B cell (primary cell): Measurements from ENCODE around the gene GPR75. TPM values are rescaled to one million over a fixed set of nuclear protein-coding genes. Genes with fewer than 3 reads are reported as not detected.
"Not testable (repeated sequence)": the region's sequence is repeated elsewhere in the genome, so short reads cannot be mapped to it uniquely, and the experiment has no call there.

ENCODE experiments used
- ATAC-seq: fragments of 200-7000 bp; cut with Tn5 transposase; one replicate; pipeline ENCODE4 v1.10.0; 2021; ENCODE audit warnings: low read depth, mild to moderate bottlenecking, moderate number of reproducible peaks, moderate library complexity
- CTCF ChIA-PET: fragments of 350-600 bp; sonication (Branson Sonifier 250); formaldehyde crosslinking; loops from one replicate; lab custom pipeline; 2021; ENCODE audit warnings: antibody characterized with exemption, inconsistent platforms; lab: Charles Lee
- POLR2A ChIA-PET: fragments of 350-600 bp; sonication (Branson Sonifier 250); formaldehyde crosslinking; loops from one replicate; lab custom pipeline; 2021; ENCODE audit warnings: antibody characterized with exemption; lab: Charles Lee
- DNase-seq: peaks from one replicate; pipeline ENCODE4 v3.0.0; 2013
- H2AFZ ChIP-seq: 2 replicates; pipeline ENCODE4 v1.6.1; 2012; ENCODE audit warnings: mild to moderate bottlenecking, low read depth, low read length; ENCODE audit not compliant: insufficient read depth, poor library complexity, severe bottlenecking
- H3K27ac ChIP-seq, 2 donors: 1 replicate in 1 of 2; 2 replicates in 1 of 2; pipeline ENCODE4 v1.5.1; 2012 to 2013; ENCODE audit warnings: low read length in 2 of 2, mild to moderate bottlenecking in 2 of 2, moderate library complexity in 1 of 2
- H3K27me3 ChIP-seq, 4 experiments: fragments of 200-600 bp in 1 of 4; sonication (generic) in 1 of 4; replicated peaks in 1 of 4; 1 replicate in 2 of 4; 2 replicates in 2 of 4; pipeline versions ENCODE4 v1.6.1 to v1.7.0; 2013 to 2016; ENCODE audit warnings: low read length in 3 of 4, mild to moderate bottlenecking in 2 of 4, mixed read lengths in 1 of 4, moderate library complexity in 1 of 4; ENCODE audit not compliant: insufficient read depth in 4 of 4, control insufficient read depth in 3 of 4; ENCODE audit errors: control extremely low read depth in 1 of 4
- H3K36me3 ChIP-seq, 2 experiments: replicated peaks in 1 of 2; 1 replicate in 1 of 2; 2 replicates in 1 of 2; pipeline versions ENCODE4 v1.6.1 to v1.7.1; 2013; ENCODE audit warnings: low read length in 1 of 2; ENCODE audit not compliant: insufficient read depth in 2 of 2, control insufficient read depth in 1 of 2; ENCODE audit errors: control extremely low read depth in 1 of 2, extremely low read depth in 1 of 2
- H3K4me1 ChIP-seq, 2 donors: fragments of 200-600 bp in 1 of 2; sonication (generic) in 1 of 2; 1 replicate in 1 of 2; 2 replicates in 1 of 2; pipeline versions ENCODE4 v1.5.1 to v1.6.1; 2013 to 2017; ENCODE audit warnings: low read length in 2 of 2; ENCODE audit not compliant: control insufficient read depth in 2 of 2, insufficient read depth in 2 of 2
- H3K4me2 ChIP-seq: replicated peaks from 2 replicates; pipeline ENCODE3; 2012; ENCODE audit warnings: mild to moderate bottlenecking, low read depth, low read length; ENCODE audit not compliant: poor library complexity, severe bottlenecking
- H3K4me3 ChIP-seq, 5 experiments: fragments of 200-600 bp in 1 of 5; sonication (generic) in 1 of 5; 1 replicate in 3 of 5; 2 replicates in 2 of 5; pipeline versions ENCODE4 v1.5.1 to v1.7.0; 2011 to 2016; ENCODE audit warnings: low read length in 4 of 5, mild to moderate bottlenecking in 4 of 5, low read depth in 2 of 5, control low read depth in 1 of 5, moderate library complexity in 1 of 5; ENCODE audit not compliant: insufficient read depth in 1 of 5; ENCODE audit errors: control extremely low read depth in 1 of 5, extremely low read depth in 1 of 5
- H3K79me2 ChIP-seq: fragments of 200-600 bp; sonication (generic); one replicate; pipeline ENCODE4 v1.6.0; 2016; ENCODE audit warnings: low read length; ENCODE audit not compliant: control insufficient read depth, insufficient read depth
- H3K9ac ChIP-seq: fragments of 200-600 bp; sonication (generic); 2 replicates; pipeline ENCODE4 v1.6.1; 2017; ENCODE audit warnings: mild to moderate bottlenecking, low read length, moderate library complexity
- H3K9me3 ChIP-seq, 3 donors: one replicate each; pipeline versions ENCODE4 v1.6.1 to v1.7.1; 2013; ENCODE audit warnings: low read length in 2 of 3; ENCODE audit not compliant: control insufficient read depth in 2 of 3, insufficient read depth in 1 of 3; ENCODE audit errors: control extremely low read depth in 1 of 3
- H4K20me1 ChIP-seq: 2 replicates; pipeline ENCODE4 v1.6.0; 2012; ENCODE audit warnings: mild to moderate bottlenecking, low read length; ENCODE audit not compliant: insufficient read depth, control insufficient read depth, poor library complexity, severe bottlenecking
- H3K27ac Mint-ChIP-seq: one replicate; pipeline ENCODE4 v1.8.0; 2021; ENCODE audit warnings: mixed read lengths
- H3K27me3 Mint-ChIP-seq: one replicate; pipeline ENCODE4 v1.8.0; 2021; ENCODE audit warnings: mixed read lengths
- H3K4me1 Mint-ChIP-seq: one replicate; pipeline ENCODE4 v1.8.0; 2021; ENCODE audit warnings: mixed read lengths
- H3K4me3 Mint-ChIP-seq: one replicate; pipeline ENCODE4 v1.8.0; 2021; ENCODE audit warnings: mixed read lengths
- H3K9me3 Mint-ChIP-seq: one replicate; pipeline ENCODE4 v1.8.0; 2022; ENCODE audit warnings: mixed read lengths; ENCODE audit not compliant: insufficient read depth
- EZH2 ChIP-seq: IDR thresholded peaks from 2 replicates; pipeline ENCODE4 v1.6.1; 2012; ENCODE audit warnings: borderline replicate concordance, low read depth, mild to moderate bottlenecking, moderate library complexity, low read length; ENCODE audit not compliant: insufficient read depth, poor library complexity, severe bottlenecking
- WGBS: methylation state at CpG from one replicate; pipeline ENCODE4 v1.1.5; 2013; ENCODE audit warnings: missing lambda C conversion rate; ENCODE audit not compliant: insufficient coverage; 5-methylcytosine and 5-hydroxymethylcytosine counted together
- intact Hi-C: fragments of 100-400 bp; cut with micrococcal nuclease; formaldehyde crosslinking; loops from one replicate; pipeline ENCODE4 v1.10.0; 2022
- polyA plus RNA-seq: library from polyadenylated mRNA; depleted of rRNA; stranded (reverse); fragments of >200 nt; gene quantifications from 2 replicates; pipeline ENCODE4 v1.2.3, GENCODE V29; 2012
- total RNA-seq, 2 donors: library from RNA; stranded (reverse); fragments of 120-200 nt in 1 of 2; gene quantifications; 1 replicate in 1 of 2; 2 replicates in 1 of 2; pipeline versions ENCODE4 v1.2.3 to v1.2.4, GENCODE V29; 2013 to 2022
- TF ChIP-seq, protein P1 (sequence below): fragments of 200-600 bp; IDR thresholded peaks from one replicate; pipeline ENCODE4 v1.8.0; 2022; ENCODE audit warnings: antibody characterized with exemption, mild to moderate bottlenecking

The GPR75 gene
- total and polyA plus RNA-seq, 2 donors (not counting 1 experiment from before 2014, with no cell fraction given): 5.1 to 5.9 TPM

DNA sequence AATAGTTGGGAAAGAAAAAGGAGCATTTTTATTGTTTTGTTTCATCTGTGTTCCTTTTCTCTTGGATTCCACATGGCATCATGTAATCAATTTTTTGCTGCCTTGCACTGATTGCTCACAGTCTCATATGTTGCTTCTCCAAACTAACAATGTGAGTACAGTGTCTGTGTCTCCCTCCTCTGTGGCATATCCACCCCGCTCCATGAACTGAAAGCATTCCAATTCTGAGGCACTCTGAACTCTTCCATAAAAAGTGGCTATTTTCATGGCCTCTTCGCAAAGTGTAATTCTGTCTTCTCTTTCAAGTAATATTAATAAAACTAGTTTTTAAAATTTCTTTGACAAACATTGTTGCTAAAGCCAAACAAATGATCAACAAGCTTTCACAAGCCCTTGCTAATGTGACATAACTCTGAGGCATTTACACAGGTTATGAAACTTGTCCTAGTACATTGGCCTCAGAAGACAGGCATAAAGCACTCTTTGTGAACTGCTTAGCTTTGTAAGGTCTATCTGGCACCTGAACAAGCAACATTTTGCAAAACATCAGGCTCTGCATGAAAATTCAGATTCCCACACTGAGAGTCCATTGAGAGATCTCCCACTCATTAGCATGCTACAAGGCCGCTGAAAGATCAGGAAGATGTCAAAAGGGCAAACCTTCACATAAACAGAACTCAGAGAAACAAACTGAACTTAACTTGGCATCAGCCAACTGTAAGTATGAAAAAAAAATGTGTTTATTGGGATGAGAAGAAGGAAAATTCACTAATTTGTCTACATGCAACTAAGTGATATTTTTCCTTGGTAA is 33.0 kb downstream of the GPR75 start:
- H2AFZ ChIP-seq: no peak overlapping the region
- H3K27me3 ChIP-seq: no peaks in the 10 kb centered on the region
- H3K9me3 Mint-ChIP-seq: peaks cover 3% of the 10 kb centered on the region
- H3K9me3 ChIP-seq: no peaks in the 10 kb centered on the region
- ChIA-PET CTCF (no interaction called here), POLR2A (no interaction called here)
- intact Hi-C loops: no loop called here
- no peaks in the 10 kb centered on the region for H3K4me1 ChIP-seq
- DNase-seq (no peak), ATAC-seq (no peak)
- no peak overlapping the region for H3K4me3 Mint-ChIP-seq
- no peak overlapping the region for H3K4me3 ChIP-seq
- H3K79me2 ChIP-seq: no peaks in the 10 kb centered on the region
- H3K4me2 ChIP-seq: no peak overlapping the region
- H3K27ac Mint-ChIP-seq: no peak overlapping the region
- H3K27me3 Mint-ChIP-seq: no peaks in the 10 kb centered on the region
- WGBS: 100% methylated on average over 1 of the region's 3 CpGs
- H4K20me1 ChIP-seq: no peaks in the 10 kb centered on the region
- H3K36me3 ChIP-seq: peaks cover 0 to 2% of the 10 kb centered on the region in 2 experiments
- no peaks in the 10 kb centered on the region for H3K4me1 Mint-ChIP-seq
- H3K27ac ChIP-seq: no peak overlapping the region
- TF ChIP-seq EZH2: no peak
- TF ChIP-seq, protein P1, sequence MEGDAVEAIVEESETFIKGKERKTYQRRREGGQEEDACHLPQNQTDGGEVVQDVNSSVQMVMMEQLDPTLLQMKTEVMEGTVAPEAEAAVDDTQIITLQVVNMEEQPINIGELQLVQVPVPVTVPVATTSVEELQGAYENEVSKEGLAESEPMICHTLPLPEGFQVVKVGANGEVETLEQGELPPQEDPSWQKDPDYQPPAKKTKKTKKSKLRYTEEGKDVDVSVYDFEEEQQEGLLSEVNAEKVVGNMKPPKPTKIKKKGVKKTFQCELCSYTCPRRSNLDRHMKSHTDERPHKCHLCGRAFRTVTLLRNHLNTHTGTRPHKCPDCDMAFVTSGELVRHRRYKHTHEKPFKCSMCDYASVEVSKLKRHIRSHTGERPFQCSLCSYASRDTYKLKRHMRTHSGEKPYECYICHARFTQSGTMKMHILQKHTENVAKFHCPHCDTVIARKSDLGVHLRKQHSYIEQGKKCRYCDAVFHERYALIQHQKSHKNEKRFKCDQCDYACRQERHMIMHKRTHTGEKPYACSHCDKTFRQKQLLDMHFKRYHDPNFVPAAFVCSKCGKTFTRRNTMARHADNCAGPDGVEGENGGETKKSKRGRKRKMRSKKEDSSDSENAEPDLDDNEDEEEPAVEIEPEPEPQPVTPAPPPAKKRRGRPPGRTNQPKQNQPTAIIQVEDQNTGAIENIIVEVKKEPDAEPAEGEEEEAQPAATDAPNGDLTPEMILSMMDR: no peak
- no peak overlapping the region for H3K9ac ChIP-seq

DNA sequence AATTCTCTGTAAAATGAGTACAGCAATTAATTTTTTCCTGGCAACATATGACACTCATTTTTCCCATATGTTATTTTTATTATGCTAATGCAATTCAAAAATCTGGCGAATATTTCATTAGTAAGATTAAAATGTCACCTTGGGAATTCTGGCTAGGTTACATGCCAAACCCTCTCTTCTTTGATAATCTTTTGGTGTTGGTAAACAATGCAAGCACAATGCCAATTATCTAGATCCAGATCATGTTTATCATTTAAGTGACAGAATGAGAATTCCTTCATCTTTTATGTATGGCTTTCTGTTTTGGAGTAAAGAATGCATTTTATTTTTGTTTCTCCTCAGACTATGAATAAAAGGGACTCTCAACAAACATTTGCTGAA is 33.7 kb downstream of the GPR75 start:
- Mint-ChIP-seq H3K4me1 (no peaks in the 10 kb centered on the region), H3K27ac (no peak overlapping the region), H3K4me3 (no peak overlapping the region), H3K9me3 (peaks cover 3% of the 10 kb centered on the region), H3K27me3 (no peaks in the 10 kb centered on the region)
- no peak overlapping the region for H2AFZ ChIP-seq
- intact Hi-C loops: no loop called here
- ChIA-PET CTCF (no interaction called here), POLR2A (no interaction called here)
- H3K4me2 ChIP-seq: no peak overlapping the region
- no peaks in the 10 kb centered on the region for H3K4me1 ChIP-seq
- H3K36me3 ChIP-seq: peaks cover 0 to 2% of the 10 kb centered on the region in 2 experiments
- no peaks in the 10 kb centered on the region for H3K79me2 ChIP-seq
- no peak overlapping the region for H3K27ac ChIP-seq
- WGBS: no CpG with 5 or more reads among the region's 1 CpG
- no peak for DNase-seq
- ATAC-seq: no peak
- no peak overlapping the region for H3K9ac ChIP-seq
- H3K9me3 ChIP-seq: no peaks in the 10 kb centered on the region
- no peak for TF ChIP-seq EZH2
- TF ChIP-seq, protein P1: no peak
- H3K4me3 ChIP-seq: no peak overlapping the region
- H4K20me1 ChIP-seq: no peaks in the 10 kb centered on the region
- no peaks in the 10 kb centered on the region for H3K27me3 ChIP-seq

- intact Hi-C loops, H3K4me1 ChIP-seq, H2AFZ ChIP-seq, H3K27me3 ChIP-seq, H3K9me3 ChIP-seq, H3K27me3 Mint-ChIP-seq, H3K4me3 ChIP-seq, DNase-seq, CTCF ChIA-PET, H4K20me1 ChIP-seq, H3K4me3 Mint-ChIP-seq, H3K27ac Mint-ChIP-seq, POLR2A ChIA-PET, H3K4me1 Mint-ChIP-seq, H3K9me3 Mint-ChIP-seq, H3K9ac ChIP-seq, ATAC-seq, H3K79me2 ChIP-seq, H3K27ac ChIP-seq, H3K36me3 ChIP-seq, H3K4me2 ChIP-seq: not testable (repeated sequence)
- 87% methylated on average over 6 of the region's 9 CpGs for WGBS
Measured at GRCh38 chr2:53823639-53824038, 36.1 kb downstream of the GPR75 start.
